Neural cell (in vitro differentiated cells): ENCODE data around the gene SPHKAP. TPM values are rescaled to one million over a fixed set of nuclear protein-coding genes. Genes with fewer than 3 reads are reported as not detected.

ENCODE experiments used
- H2AFZ ChIP-seq: fragments of 200-600, 300-800 bp; sonication (generic), shearing (Covaris generic); 2 replicates; pipeline ENCODE4 v1.6.0; 2014; ENCODE audit warnings: low read depth, mild to moderate bottlenecking, antibody characterized with exemption, low read length, moderate library complexity
- H3F3A ChIP-seq: fragments of 200-600 bp; shearing (Covaris generic); 2 replicates; pipeline ENCODE4 v1.6.1; 2016; ENCODE audit warnings: mild to moderate bottlenecking, moderate library complexity, mixed read lengths, antibody characterized with exemption, low read length; ENCODE audit not compliant: insufficient read depth, poor library complexity, severe bottlenecking
- H3K27ac ChIP-seq: fragments of 200-600, 300-800 bp; sonication (generic), shearing (Covaris generic); 2 replicates; pipeline ENCODE4 v1.5.1; 2014; ENCODE audit warnings: mild to moderate bottlenecking, low read length, moderate library complexity
- H3K27me3 ChIP-seq: fragments of 300-800, 200-600 bp; sonication (generic), shearing (Covaris generic); 2 replicates; pipeline ENCODE4 v1.6.0; 2014; ENCODE audit warnings: mild to moderate bottlenecking, low read depth, low read length, moderate library complexity; ENCODE audit not compliant: insufficient read depth
- H3K36me3 ChIP-seq: fragments of 300-800, 200-600 bp; sonication (generic), shearing (Covaris generic); 2 replicates; pipeline ENCODE4 v1.5.1; 2014; ENCODE audit warnings: mild to moderate bottlenecking, antibody characterized with exemption, low read length, moderate library complexity; ENCODE audit not compliant: insufficient read depth
- H3K4me2 ChIP-seq: fragments of 300-800, 200-600 bp; sonication (generic), shearing (Covaris generic); 2 replicates; pipeline ENCODE4 v1.6.0; 2014; ENCODE audit warnings: mild to moderate bottlenecking, low read length
- H3K4me3 ChIP-seq: fragments of 300-800, 200-600 bp; sonication (generic), shearing (Covaris generic); 2 replicates; pipeline ENCODE4 v1.5.1; 2014; ENCODE audit warnings: mild to moderate bottlenecking, low read length, moderate library complexity
- H3K79me2 ChIP-seq: fragments of 200-600 bp; shearing (Covaris generic); replicated peaks from 2 replicates; pipeline ENCODE4 v1.6.0; 2014; ENCODE audit warnings: mild to moderate bottlenecking, low read length, moderate library complexity; ENCODE audit not compliant: insufficient read depth
- H3K9ac ChIP-seq: fragments of 300-800, 200-600 bp; sonication (generic), shearing (Covaris generic); 2 replicates; pipeline ENCODE4 v1.6.1; 2016; ENCODE audit warnings: mild to moderate bottlenecking, low read length, mixed read lengths
- H3K9me2 ChIP-seq: fragments of 200-600 bp; shearing (Covaris generic); 2 replicates; pipeline ENCODE4 v1.6.1; 2016; ENCODE audit warnings: mild to moderate bottlenecking, low read length, mixed read lengths; ENCODE audit not compliant: insufficient read depth
- H3K9me3 ChIP-seq: fragments of 200-600, 300-800 bp; sonication (generic), shearing (Covaris generic); 2 replicates; pipeline ENCODE4 v1.6.1; 2016; ENCODE audit warnings: mild to moderate bottlenecking, mixed run types, low read length, moderate library complexity, mixed read lengths
- H4K20me1 ChIP-seq: fragments of 200-600 bp; shearing (Covaris generic); 2 replicates; pipeline ENCODE4 v1.6.1; 2016; ENCODE audit warnings: mild to moderate bottlenecking, mixed run types; ENCODE audit not compliant: insufficient read depth
- CTCF ChIP-seq: fragments of 450-650 bp; IDR thresholded peaks from 2 replicates; pipeline ENCODE4 v1.5.1; 2014; ENCODE audit warnings: antibody characterized with exemption, mild to moderate bottlenecking, moderate library complexity; ENCODE audit not compliant: poor library complexity, severe bottlenecking
- EP300 ChIP-seq: fragments of 450-650 bp; conservative IDR thresholded peaks from 2 replicates; pipeline ENCODE4 v1.6.1; 2014; ENCODE audit warnings: antibody characterized with exemption, mild to moderate bottlenecking, moderate library complexity; ENCODE audit not compliant: poor library complexity, severe bottlenecking
- EZH2 ChIP-seq: fragments of 200-600, 300-800 bp; shearing (Covaris generic), sonication (generic); IDR thresholded peaks from 2 replicates; pipeline ENCODE4 v1.6.1; 2014; ENCODE audit warnings: antibody characterized with exemption, low read length, borderline replicate concordance, mild to moderate bottlenecking; ENCODE audit not compliant: insufficient read depth, poor library complexity, severe bottlenecking
- MXI1 ChIP-seq: fragments of 450-650 bp; conservative IDR thresholded peaks from 2 replicates; pipeline ENCODE4 v1.6.1; 2014; ENCODE audit warnings: antibody characterized with exemption, mild to moderate bottlenecking; ENCODE audit not compliant: poor library complexity, severe bottlenecking
- POLR2AphosphoS5 ChIP-seq: IDR thresholded peaks from 2 replicates; pipeline ENCODE4 v1.6.1; 2012
- RAD21 ChIP-seq: fragments of 450-650 bp; conservative IDR thresholded peaks from 2 replicates; pipeline ENCODE4 v1.6.1; 2014; ENCODE audit warnings: antibody characterized with exemption, mild to moderate bottlenecking, moderate library complexity
- REST ChIP-seq: IDR thresholded peaks from 2 replicates; pipeline ENCODE4 v1.6.1; 2012; ENCODE audit warnings: borderline replicate concordance
- SMC3 ChIP-seq: fragments of 450-650 bp; conservative IDR thresholded peaks from 2 replicates; pipeline ENCODE4 v1.6.1; 2014; ENCODE audit warnings: antibody characterized with exemption, mild to moderate bottlenecking, moderate library complexity; ENCODE audit not compliant: poor library complexity
- TAF1 ChIP-seq: IDR thresholded peaks from 2 replicates; pipeline ENCODE4 v1.6.1; 2012; ENCODE audit warnings: low read depth
- polyA plus RNA-seq: library from polyadenylated mRNA; depleted of rRNA; stranded (reverse); fragments of >200 nt; gene quantifications from 2 replicates; pipeline ENCODE4 v1.2.3, GENCODE V29; 2014

Gene SPHKAP
- polyA plus RNA-seq, 1 donor from 2014 or later, result 1.7 TPM

- no peaks in the 10 kb centered on the region for H4K20me1 ChIP-seq
- no peaks in the 10 kb centered on the region for H3K27me3 ChIP-seq
- H3K9me3 ChIP-seq, result no peaks in the 10 kb centered on the region
- H3K36me3 ChIP-seq, result no peaks in the 10 kb centered on the region
- H3K9me2 ChIP-seq, result no peaks in the 10 kb centered on the region
- H2AFZ ChIP-seq, result no peak overlapping the region
- peaks cover 2% of the 10 kb centered on the region for H3F3A ChIP-seq
- no peak overlapping the region for H3K9ac ChIP-seq
- H3K27ac ChIP-seq, result peak overlapping the region; percentile 89
- no peak overlapping the region for H3K4me2 ChIP-seq
- H3K4me3 ChIP-seq, result no peak overlapping the region
- no peak for TF ChIP-seq TAF1
- TF ChIP-seq SMC3, result no peak
- no peak for TF ChIP-seq REST
- TF ChIP-seq EZH2, result no peak
- no peak for TF ChIP-seq CTCF
- TF ChIP-seq MXI1, result no peak
- TF ChIP-seq RAD21, result no peak
- no peak for TF ChIP-seq EP300
- TF ChIP-seq POLR2AphosphoS5, result no peak
- H3K79me2 ChIP-seq, result no peaks in the 10 kb centered on the region
Observed at GRCh38 chr2:228064796-228065315, 116.6 kb downstream of the SPHKAP start.

- Histone ChIP-seq H3K9me2 (no peaks in the 10 kb centered on the region), H3K79me2 (no peaks in the 10 kb centered on the region), H3K4me3 (no peak overlapping the region), H3K9ac (no peak overlapping the region), H2AFZ (no peak overlapping the region), H3K9me3 (no peaks in the 10 kb centered on the region), H3K4me2 (no peak overlapping the region), H4K20me1 (no peaks in the 10 kb centered on the region), H3K27ac (no peak overlapping the region), H3K36me3 (no peaks in the 10 kb centered on the region), H3K27me3 (no peaks in the 10 kb centered on the region), H3F3A (peaks cover 2% of the 10 kb centered on the region)
- no peak for TF ChIP-seq CTCF
- no peak for TF ChIP-seq EP300
- no peak for TF ChIP-seq REST
- TF ChIP-seq MXI1, result no peak
Observed at GRCh38 chr2:228064024-228064423, 117.5 kb downstream of the SPHKAP start.
